GM21576 (cell line): ENCODE measurements around the gene ZMAT3.
A peak's percentile ranks its signal among the peaks of the same experiment; 100 is the strongest.
"Not testable (repeated sequence)": the region's sequence is repeated elsewhere in the genome, so short reads cannot be mapped to it uniquely, and the experiment has no call there.

Experiments
- ATAC-seq: cut with Tn5 transposase; IDR thresholded peaks from one replicate; pipeline ENCODE4 v1.9.1; 2021; ENCODE audit warnings: mild to moderate bottlenecking, moderate library complexity; ENCODE audit not compliant: unreplicated experiment

ZMAT3 gene

GRCh38 chr3:179069762-179070390 is 1.7 kb downstream of the ZMAT3 start:
- ATAC-seq: no peak

- no peak for ATAC-seq
Measured at GRCh38 chr3:179068779-179069530, 2.7 kb downstream of the ZMAT3 start.

GRCh38 chr3:179067839-179068238 is 3.8 kb downstream of the ZMAT3 start:
- ATAC-seq: no peak

- ATAC-seq: no peak
Measured at GRCh38 chr3:179067291-179067690, 4.3 kb downstream of the ZMAT3 start.

GRCh38 chr3:179063945-179064560 is 7.6 kb downstream of the ZMAT3 start:
- no peak for ATAC-seq

- ATAC-seq: no peak
Measured at GRCh38 chr3:179056326-179056725, 15.3 kb downstream of the ZMAT3 start.

GRCh38 chr3:179054565-179054964 is 17.0 kb downstream of the ZMAT3 start:
- not testable (repeated sequence) for ATAC-seq

GRCh38 chr3:179046497-179047353 is 24.9 kb downstream of the ZMAT3 start:
- peak; percentile 88 for ATAC-seq

- peak; percentile 68 for ATAC-seq
Measured at GRCh38 chr3:179045719-179046402, 25.7 kb downstream of the ZMAT3 start.

- ATAC-seq: not testable (repeated sequence)
Measured at GRCh38 chr3:179038899-179039251, 32.7 kb downstream of the ZMAT3 start.

GRCh38 chr3:179038216-179038898 is 33.3 kb downstream of the ZMAT3 start:
- no peak for ATAC-seq

- no peak for ATAC-seq
Measured at GRCh38 chr3:179037351-179037750, 34.3 kb downstream of the ZMAT3 start.

- no peak for ATAC-seq
Measured at GRCh38 chr3:179036626-179037300, 34.8 kb downstream of the ZMAT3 start.

GRCh38 chr3:179036226-179036625 is 35.4 kb downstream of the ZMAT3 start:
- no peak for ATAC-seq

GRCh38 chr3:179035232-179035631 is 36.4 kb downstream of the ZMAT3 start:
- no peak for ATAC-seq

- ATAC-seq: not testable (repeated sequence)
Measured at GRCh38 chr3:179033304-179033657, 38.3 kb downstream of the ZMAT3 start.

GRCh38 chr3:179032454-179033303 is 38.9 kb downstream of the ZMAT3 start:
- ATAC-seq: not testable (repeated sequence)

GRCh38 chr3:179029096-179029495 is 42.5 kb downstream of the ZMAT3 start:
- ATAC-seq: no peak

GRCh38 chr3:179028408-179028807 is 43.2 kb downstream of the ZMAT3 start:
- ATAC-seq: no peak
